Neural crest cell (in vitro differentiated cells): Measurements from ENCODE around the gene SEMA4D. TPM values are rescaled to one million over a fixed set of nuclear protein-coding genes. Genes with fewer than 3 reads are reported as not detected.

ENCODE experiments used
- DNase-seq: peaks from one replicate; pipeline ENCODE4 v3.0.0; 2021; ENCODE audit warnings: low read depth, mixed read lengths, low spot score
- H3K27ac Mint-ChIP-seq: one replicate; pipeline ENCODE4 v1.8.0; 2021; ENCODE audit warnings: mild to moderate bottlenecking, mixed read lengths; ENCODE audit not compliant: unreplicated experiment
- H3K27me3 Mint-ChIP-seq: 2 replicates; pipeline ENCODE4 v1.8.0; 2021; ENCODE audit warnings: low read depth, mild to moderate bottlenecking, mixed read lengths
- H3K36me3 Mint-ChIP-seq: 2 replicates; pipeline ENCODE4 v1.8.0; 2021; ENCODE audit warnings: low read depth, mild to moderate bottlenecking, mixed read lengths
- H3K4me1 Mint-ChIP-seq: 2 replicates; pipeline ENCODE4 v1.8.0; 2021; ENCODE audit warnings: mixed read lengths
- H3K4me3 Mint-ChIP-seq: one replicate; pipeline ENCODE4 v1.8.0; 2021; ENCODE audit warnings: mild to moderate bottlenecking, mixed read lengths
- H3K9me3 Mint-ChIP-seq: 2 replicates; pipeline ENCODE4 v1.8.0; 2021; ENCODE audit warnings: mixed read lengths
- total RNA-seq: library from RNA; stranded (reverse); gene quantifications from 2 replicates; pipeline ENCODE4 v1.2.1, GENCODE V29; 2021
- TF ChIP-seq, protein P1 (sequence below): fragments of 200-600 bp; sonication (generic); conservative IDR thresholded peaks from 2 replicates; pipeline ENCODE4 v1.5.0; 2021; ENCODE audit warnings: antibody characterized with exemption, mild to moderate bottlenecking

The SEMA4D gene
- total RNA-seq, 1 donor from 2014 or later: 33.5 TPM

DNA sequence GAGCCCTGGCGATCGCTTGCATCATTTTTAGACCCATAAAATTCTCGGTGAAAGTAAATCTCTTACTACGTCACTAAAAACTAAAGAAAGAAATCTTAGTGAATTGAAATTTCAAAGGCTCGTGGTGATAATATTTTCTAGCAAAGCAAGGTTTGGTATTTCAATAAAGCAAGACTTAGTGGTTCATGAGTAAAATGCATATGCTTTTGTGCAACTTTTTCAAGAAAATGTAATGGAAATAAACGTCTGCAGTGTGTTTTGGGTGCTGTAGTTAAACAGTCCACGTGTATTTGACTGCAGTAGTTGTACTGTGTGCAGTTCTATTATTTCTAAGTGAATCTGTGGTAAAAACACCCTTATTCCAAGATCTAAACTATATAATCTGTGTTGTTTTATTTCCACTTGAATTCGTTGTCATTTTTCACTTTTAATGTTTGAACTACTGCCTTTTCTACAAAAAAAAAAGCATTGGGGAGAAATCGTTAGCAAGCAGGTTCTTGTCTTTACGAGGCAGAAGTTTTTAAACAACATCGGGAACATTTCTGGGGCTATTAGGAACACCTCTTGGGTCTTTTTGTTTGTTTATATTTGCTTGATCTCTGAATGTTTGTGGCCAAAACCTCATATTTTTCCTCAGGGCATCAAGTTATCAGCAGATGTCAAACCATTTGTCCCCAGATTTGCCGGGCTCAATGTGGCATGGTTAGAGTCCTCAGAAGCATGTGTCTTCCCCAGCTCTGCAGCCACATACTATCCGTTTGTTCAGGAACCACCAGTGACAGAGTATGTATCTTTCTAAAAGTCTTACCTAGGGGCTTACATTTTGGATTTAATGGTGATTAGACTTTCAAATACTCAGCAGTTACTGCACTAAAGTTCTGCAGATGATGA is 178.7 kb downstream of the SEMA4D start:
- Mint-ChIP-seq H3K9me3 (no peaks in the 10 kb centered on the region), H3K4me3 (peak overlapping the region; percentile 90), H3K4me1 (peaks cover 61% of the 10 kb centered on the region), H3K27ac (peak overlapping the region; percentile 97), H3K36me3 (peaks cover 23% of the 10 kb centered on the region), H3K27me3 (peaks cover 6% of the 10 kb centered on the region)
- DNase-seq: no peak
- TF ChIP-seq, protein P1, sequence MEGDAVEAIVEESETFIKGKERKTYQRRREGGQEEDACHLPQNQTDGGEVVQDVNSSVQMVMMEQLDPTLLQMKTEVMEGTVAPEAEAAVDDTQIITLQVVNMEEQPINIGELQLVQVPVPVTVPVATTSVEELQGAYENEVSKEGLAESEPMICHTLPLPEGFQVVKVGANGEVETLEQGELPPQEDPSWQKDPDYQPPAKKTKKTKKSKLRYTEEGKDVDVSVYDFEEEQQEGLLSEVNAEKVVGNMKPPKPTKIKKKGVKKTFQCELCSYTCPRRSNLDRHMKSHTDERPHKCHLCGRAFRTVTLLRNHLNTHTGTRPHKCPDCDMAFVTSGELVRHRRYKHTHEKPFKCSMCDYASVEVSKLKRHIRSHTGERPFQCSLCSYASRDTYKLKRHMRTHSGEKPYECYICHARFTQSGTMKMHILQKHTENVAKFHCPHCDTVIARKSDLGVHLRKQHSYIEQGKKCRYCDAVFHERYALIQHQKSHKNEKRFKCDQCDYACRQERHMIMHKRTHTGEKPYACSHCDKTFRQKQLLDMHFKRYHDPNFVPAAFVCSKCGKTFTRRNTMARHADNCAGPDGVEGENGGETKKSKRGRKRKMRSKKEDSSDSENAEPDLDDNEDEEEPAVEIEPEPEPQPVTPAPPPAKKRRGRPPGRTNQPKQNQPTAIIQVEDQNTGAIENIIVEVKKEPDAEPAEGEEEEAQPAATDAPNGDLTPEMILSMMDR: peak; percentile 29

DNA sequence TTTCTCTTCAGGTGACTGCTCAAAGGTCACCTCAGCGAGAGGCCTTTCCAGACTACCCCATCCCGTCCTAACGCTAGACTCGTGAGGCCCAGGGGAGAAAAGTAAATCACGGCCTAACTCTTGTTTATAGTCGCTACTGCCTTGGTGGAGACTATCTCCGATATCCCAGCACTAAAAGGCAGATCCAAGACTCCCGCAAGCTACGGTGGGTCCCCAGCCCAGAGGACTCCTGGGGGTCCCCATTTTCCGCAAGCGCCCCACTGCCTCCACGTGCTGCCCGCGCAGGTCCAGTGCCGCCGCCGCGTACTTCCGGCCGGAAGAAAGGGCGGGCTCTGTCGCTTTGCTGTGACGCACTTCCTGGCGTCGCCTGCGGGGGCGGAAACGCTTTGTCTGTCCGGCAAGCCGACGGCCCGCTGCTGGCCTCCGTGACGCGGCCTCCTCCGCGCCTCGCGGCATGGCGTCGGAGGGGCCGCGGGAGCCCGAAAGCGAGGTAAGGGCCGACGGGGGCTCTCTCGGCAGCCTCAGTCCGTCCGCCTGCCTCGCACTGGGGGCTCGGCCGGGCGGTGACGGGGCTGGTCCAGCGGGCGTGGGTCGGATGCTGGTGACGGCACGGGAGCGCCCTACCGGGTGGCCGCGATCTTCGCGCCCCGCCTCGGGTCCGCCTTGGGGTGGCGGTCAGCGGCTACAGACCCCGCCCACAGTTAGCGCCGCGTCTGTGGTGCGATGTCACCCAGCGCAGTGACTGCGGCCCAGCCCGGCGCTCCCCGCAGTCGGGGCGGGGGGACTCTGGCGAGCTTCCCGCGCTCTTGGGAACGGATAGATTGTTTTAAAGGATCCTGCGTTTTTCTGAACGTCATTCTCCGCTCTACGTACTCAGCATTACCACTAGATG is 179.5 kb downstream of the SEMA4D start, which contains the start of gene SECISBP2:
Gene SECISBP2 (plus strand): TSS at position 378 of the 892 bp plus-strand sequence. CDS start 77 bp downstream, at position 455.
- no peaks in the 10 kb centered on the region for H3K9me3 Mint-ChIP-seq
- H3K27me3 Mint-ChIP-seq: peaks cover 6% of the 10 kb centered on the region
- TF ChIP-seq, protein P1: peak; percentile 87
- peak; percentile 92 for DNase-seq
- peaks cover 70% of the 10 kb centered on the region for H3K4me1 Mint-ChIP-seq
- peak within 1 kb of the TSS; percentile 98 for H3K27ac Mint-ChIP-seq
- H3K4me3 Mint-ChIP-seq: peak within 1 kb of the TSS; percentile 90
- H3K36me3 Mint-ChIP-seq: peaks cover 23% of the 10 kb centered on the region

DNA sequence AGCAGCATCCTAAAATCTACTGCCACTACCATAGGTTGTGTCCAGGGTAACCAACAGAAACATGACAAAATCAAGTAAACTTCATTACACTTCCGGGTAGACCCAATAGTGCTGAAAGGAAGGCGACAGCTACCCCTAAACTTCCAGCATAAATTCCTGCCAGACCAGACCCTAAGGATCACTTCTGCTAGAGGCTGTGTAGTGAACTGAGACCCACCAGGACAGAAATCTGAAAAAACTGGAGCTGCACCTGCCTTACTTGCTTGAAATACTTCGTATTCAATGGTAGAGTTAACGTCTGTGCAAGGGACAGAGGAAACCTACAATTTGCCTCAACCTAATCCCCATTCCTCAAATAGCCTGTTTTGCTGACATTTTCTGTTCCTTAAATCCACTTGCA is 180.6 kb downstream of the SEMA4D start:
- H3K9me3 Mint-ChIP-seq: no peaks in the 10 kb centered on the region
- TF ChIP-seq, protein P1: no peak
- H3K36me3 Mint-ChIP-seq: peaks cover 25% of the 10 kb centered on the region
- peak overlapping the region; percentile 98 for H3K27ac Mint-ChIP-seq
- H3K4me1 Mint-ChIP-seq: peaks cover 73% of the 10 kb centered on the region
- DNase-seq: no peak
- H3K4me3 Mint-ChIP-seq: peak overlapping the region; percentile 90
- peaks cover 6% of the 10 kb centered on the region for H3K27me3 Mint-ChIP-seq

DNA sequence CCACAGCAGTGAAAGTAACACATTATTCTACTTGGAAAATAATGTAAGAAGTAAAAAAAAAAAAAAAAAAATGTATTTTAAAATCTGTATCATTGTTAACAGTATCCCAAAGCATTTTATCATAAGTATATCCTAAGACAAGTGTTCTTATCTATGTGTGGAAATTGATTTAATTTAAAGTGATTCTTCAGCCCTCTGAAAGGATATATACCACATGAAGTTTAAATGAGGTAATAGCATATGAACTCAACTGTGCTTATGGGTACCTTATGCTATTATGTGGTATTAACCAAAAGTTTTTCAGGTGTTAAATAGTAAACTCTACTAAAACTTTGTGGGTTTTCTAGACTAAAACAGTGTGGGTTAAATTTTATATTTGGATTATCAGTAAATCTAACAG is 182.4 kb downstream of the SEMA4D start:
- H3K27ac Mint-ChIP-seq: no peak overlapping the region
- peaks cover 12% of the 10 kb centered on the region for H3K27me3 Mint-ChIP-seq
- H3K9me3 Mint-ChIP-seq: no peaks in the 10 kb centered on the region
- TF ChIP-seq, protein P1: no peak
- H3K4me3 Mint-ChIP-seq: peak overlapping the region; percentile 57
- peaks cover 70% of the 10 kb centered on the region for H3K4me1 Mint-ChIP-seq
- H3K36me3 Mint-ChIP-seq: peaks cover 31% of the 10 kb centered on the region
- no peak for DNase-seq

DNA sequence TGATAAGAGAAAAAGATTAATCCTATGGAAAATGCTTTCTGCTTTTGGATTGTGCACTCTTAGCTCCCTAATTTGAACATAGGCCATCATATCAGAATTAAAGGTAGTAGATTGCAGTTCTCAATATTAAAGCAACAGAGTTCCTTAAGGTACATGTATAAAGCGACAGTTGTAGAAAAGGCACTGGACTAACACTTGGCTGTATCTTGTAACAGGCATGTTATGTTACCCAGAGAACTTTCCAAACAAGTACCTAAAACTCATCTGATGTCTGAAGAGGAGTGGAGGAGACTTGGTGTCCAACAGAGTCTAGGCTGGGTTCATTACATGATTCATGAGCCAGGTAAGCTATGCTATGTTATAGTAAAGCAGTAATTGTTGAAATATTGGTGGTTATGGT is 183.0 kb downstream of the SEMA4D start:
- Mint-ChIP-seq H3K27me3 (peaks cover 12% of the 10 kb centered on the region), H3K9me3 (no peaks in the 10 kb centered on the region), H3K36me3 (peaks cover 31% of the 10 kb centered on the region), H3K27ac (peak overlapping the region; percentile 21), H3K4me1 (peaks cover 72% of the 10 kb centered on the region), H3K4me3 (peak overlapping the region; percentile 95)
- DNase-seq: no peak
- TF ChIP-seq, protein P1: no peak
